Ascending aorta (tissue), 2 donors: Measurements from ENCODE around the gene HLA-DOA. TPM values are rescaled to one million over a fixed set of nuclear protein-coding genes. Genes with fewer than 3 reads are reported as not detected.
A peak's percentile ranks its signal among the peaks of the same experiment; 100 is the strongest.

Experiments
- DNase-seq, 2 donors: peaks; one replicate each; pipeline ENCODE4 v3.0.0-alpha.2; 2019; ENCODE audit warnings: low spot score in 2 of 2
- H3K27ac ChIP-seq, 2 donors: fragments of 200-600 bp; sonication (generic); one replicate each; pipeline ENCODE4 v1.5.1; 2016 to 2017; ENCODE audit warnings: mild to moderate bottlenecking in 1 of 2
- H3K27me3 ChIP-seq: fragments of 200-600 bp; sonication (generic); one replicate; pipeline ENCODE4 v1.5.1; 2017
- H3K36me3 ChIP-seq, 2 donors: fragments of 200-600 bp; sonication (generic); one replicate each; pipeline ENCODE4 v1.5.1; 2016
- H3K4me1 ChIP-seq, 2 donors: fragments of 200-600 bp; sonication (generic); one replicate each; pipeline ENCODE4 v1.5.1; 2016 to 2017; ENCODE audit warnings: mild to moderate bottlenecking in 1 of 2
- H3K4me3 ChIP-seq, 2 donors: fragments of 200-600 bp; sonication (generic); one replicate each; pipeline ENCODE4 v1.5.1; 2016 to 2017; ENCODE audit warnings: mild to moderate bottlenecking in 1 of 2
- H3K9me3 ChIP-seq, 2 donors: fragments of 200-600 bp; sonication (generic); one replicate each; pipeline ENCODE4 v1.5.1; 2016
- intact Hi-C: fragments of 100-400 bp; cut with DNase I; formaldehyde crosslinking; loops from one replicate; pipeline ENCODE4 v1.15.1; 2023
- total RNA-seq: library from RNA; depleted of rRNA; stranded (reverse); fragments of >200 nt; gene quantifications from one replicate; pipeline ENCODE4 v1.1.0, GENCODE V29; 2016
- TF ChIP-seq, protein P1 (sequence below), 3 experiments: fragments of 200-600 bp in 2 of 3; fragments of 450-650 bp in 1 of 3; sonication (generic) in 2 of 3; IDR thresholded peaks; one replicate each; pipeline ENCODE4 v1.5.1; 2016 to 2019; ENCODE audit warnings: antibody characterized with exemption in 3 of 3, mild to moderate bottlenecking in 1 of 3, moderate library complexity in 1 of 3

Gene HLA-DOA
- 358 TPM for total RNA-seq

GRCh38 chr6:33008944-33009861 is at the start of gene HLA-DOA:
TSS of gene HLA-DOA (minus strand) at chr6:33009591.
- H3K27me3 ChIP-seq, result no peaks in the 10 kb centered on the region
- H3K27ac ChIP-seq, result no peak within 1 kb of the TSS
- DNase-seq, result no peak
- H3K9me3 ChIP-seq, result no peaks in the 10 kb centered on the region
- no peaks in the 10 kb centered on the region for H3K36me3 ChIP-seq
- intact Hi-C loops, result no loop called here
- H3K4me1 ChIP-seq, result no peaks in the 10 kb centered on the region
- TF ChIP-seq, protein P1, sequence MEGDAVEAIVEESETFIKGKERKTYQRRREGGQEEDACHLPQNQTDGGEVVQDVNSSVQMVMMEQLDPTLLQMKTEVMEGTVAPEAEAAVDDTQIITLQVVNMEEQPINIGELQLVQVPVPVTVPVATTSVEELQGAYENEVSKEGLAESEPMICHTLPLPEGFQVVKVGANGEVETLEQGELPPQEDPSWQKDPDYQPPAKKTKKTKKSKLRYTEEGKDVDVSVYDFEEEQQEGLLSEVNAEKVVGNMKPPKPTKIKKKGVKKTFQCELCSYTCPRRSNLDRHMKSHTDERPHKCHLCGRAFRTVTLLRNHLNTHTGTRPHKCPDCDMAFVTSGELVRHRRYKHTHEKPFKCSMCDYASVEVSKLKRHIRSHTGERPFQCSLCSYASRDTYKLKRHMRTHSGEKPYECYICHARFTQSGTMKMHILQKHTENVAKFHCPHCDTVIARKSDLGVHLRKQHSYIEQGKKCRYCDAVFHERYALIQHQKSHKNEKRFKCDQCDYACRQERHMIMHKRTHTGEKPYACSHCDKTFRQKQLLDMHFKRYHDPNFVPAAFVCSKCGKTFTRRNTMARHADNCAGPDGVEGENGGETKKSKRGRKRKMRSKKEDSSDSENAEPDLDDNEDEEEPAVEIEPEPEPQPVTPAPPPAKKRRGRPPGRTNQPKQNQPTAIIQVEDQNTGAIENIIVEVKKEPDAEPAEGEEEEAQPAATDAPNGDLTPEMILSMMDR (IDR thresholded peaks at IDR 0.05), result no peak
- peak within 1 kb of the TSS in 1 of 2 donors; percentile 35 for H3K4me3 ChIP-seq

- intact Hi-C loops, result no loop called here
- Histone ChIP-seq H3K36me3 (no peaks in the 10 kb centered on the region), H3K9me3 (no peaks in the 10 kb centered on the region), H3K27ac (no peak overlapping the region), H3K4me1 (no peaks in the 10 kb centered on the region), H3K27me3 (no peaks in the 10 kb centered on the region), H3K4me3 (no peak overlapping the region)
- TF ChIP-seq, protein P1 (IDR thresholded peaks at IDR 0.05), result no peak
- no peak for DNase-seq
These were observed 48.1 kb upstream of the HLA-DOA start for GRCh38 chr6:33057222-33058150.

- no peak overlapping the region for H3K4me3 ChIP-seq
- H3K4me1 ChIP-seq, result no peaks in the 10 kb centered on the region
- no peaks in the 10 kb centered on the region for H3K9me3 ChIP-seq
- no peaks in the 10 kb centered on the region for H3K27me3 ChIP-seq
- DNase-seq, result no peak
- H3K36me3 ChIP-seq, result no peaks in the 10 kb centered on the region
- intact Hi-C loops, result no loop called here
- TF ChIP-seq, protein P1 (IDR thresholded peaks at IDR 0.05), result no peak
- H3K27ac ChIP-seq, result no peak overlapping the region
These were observed 43.8 kb upstream of the HLA-DOA start for GRCh38 chr6:33053230-33053629.

- intact Hi-C loops, result no loop called here
- Histone ChIP-seq H3K4me3 (no peak overlapping the region), H3K9me3 (no peaks in the 10 kb centered on the region), H3K27me3 (no peaks in the 10 kb centered on the region), H3K4me1 (no peaks in the 10 kb centered on the region), H3K36me3 (no peaks in the 10 kb centered on the region), H3K27ac (no peak overlapping the region)
- TF ChIP-seq, protein P1 (IDR thresholded peaks at IDR 0.05), result no peak
- no peak for DNase-seq
These were observed 43.2 kb upstream of the HLA-DOA start for GRCh38 chr6:33052627-33053026.

DNA sequence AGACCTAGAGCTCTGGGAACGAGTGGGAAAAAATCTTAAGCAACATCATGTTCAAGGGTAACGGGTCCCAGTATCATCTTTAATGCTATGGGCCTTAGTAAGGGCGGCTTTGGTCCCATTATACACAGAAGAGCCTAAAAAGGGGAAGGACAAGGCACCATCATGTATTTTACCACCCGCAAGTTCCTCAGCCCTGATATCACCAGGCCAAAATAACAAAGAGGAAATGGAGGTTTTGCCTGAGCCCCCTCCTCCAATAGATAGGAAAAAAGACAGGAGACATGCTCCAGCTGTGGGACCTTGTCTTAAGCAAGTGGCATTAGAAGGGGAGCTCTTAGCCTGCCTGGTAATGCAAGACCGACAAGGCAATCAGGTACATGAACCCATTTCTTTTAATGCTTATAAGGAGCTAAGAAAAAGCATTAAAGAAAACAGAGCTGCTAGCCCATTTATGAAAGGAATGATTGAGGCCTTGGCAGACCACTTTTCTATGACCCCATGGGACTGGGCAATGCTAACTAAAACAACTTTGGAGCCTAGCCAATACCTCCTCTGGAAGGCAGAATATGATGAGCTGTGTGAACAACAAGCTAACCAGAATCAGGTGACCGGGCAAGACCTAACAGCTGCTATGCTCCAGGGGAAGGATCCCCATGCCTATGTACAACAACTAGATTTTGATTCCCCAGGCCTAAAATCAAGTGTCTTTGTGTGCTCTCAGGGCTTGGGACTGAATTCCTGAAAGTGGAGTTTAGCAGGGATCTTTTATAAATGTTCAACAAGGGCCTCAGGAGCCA is 40.8 kb upstream of the HLA-DOA start:
- Histone ChIP-seq H3K4me1 (no peaks in the 10 kb centered on the region), H3K4me3 (no peak overlapping the region), H3K36me3 (no peaks in the 10 kb centered on the region), H3K27ac (no peak overlapping the region), H3K27me3 (no peaks in the 10 kb centered on the region), H3K9me3 (no peaks in the 10 kb centered on the region)
- intact Hi-C loops, result no loop called here
- no peak for DNase-seq
- TF ChIP-seq, protein P1 (IDR thresholded peaks at IDR 0.05), result no peak
